Endothelial cell of umbilical vein (primary cell): ENCODE results near the gene SYNE1.

Experiments used
- EZH2 ChIP-seq: IDR thresholded peaks from 2 replicates; pipeline ENCODE4 v1.6.1; 2012; ENCODE audit warnings: borderline replicate concordance, low read depth, mild to moderate bottlenecking, moderate library complexity, low read length, inconsistent platforms; ENCODE audit not compliant: severe bottlenecking
- JUN ChIP-seq: IDR thresholded peaks from 2 replicates; pipeline ENCODE4 v1.6.1; 2011; ENCODE audit warnings: borderline replicate concordance, low read depth; ENCODE audit not compliant: insufficient read length, insufficient read depth
- TF ChIP-seq, protein P1 (sequence below), 2 donors: IDR thresholded peaks; 1 replicate in 1 of 2; 2 replicates in 1 of 2; pipeline ENCODE4 v1.5.1; 2011; ENCODE audit warnings: low read length in 2 of 2, mild to moderate bottlenecking in 2 of 2, moderate library complexity in 2 of 2, control low read depth in 1 of 2, inconsistent platforms in 1 of 2, low read depth in 1 of 2; ENCODE audit not compliant: insufficient read depth in 1 of 2; ENCODE audit errors: extremely low read depth in 1 of 2

DNA sequence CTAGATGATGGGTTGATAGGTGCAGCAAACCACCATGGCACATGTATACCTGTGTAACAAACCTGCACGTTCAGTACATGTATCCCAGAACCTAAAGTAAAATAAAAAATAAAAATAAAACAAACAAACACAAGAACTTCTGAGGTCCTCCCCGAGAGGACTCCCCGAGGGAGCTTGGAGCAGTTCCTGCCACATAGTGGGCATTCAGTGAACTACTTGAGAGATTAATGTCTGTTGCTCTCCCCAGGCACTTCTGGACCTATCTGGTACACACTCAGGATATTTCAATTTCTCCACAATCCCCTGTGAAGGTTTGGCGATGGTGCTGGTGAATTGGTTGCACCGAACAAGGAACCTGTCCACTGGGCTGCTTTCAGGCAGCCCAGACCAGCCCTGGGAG lies 518.5 kb downstream of the SYNE1 start:
- TF ChIP-seq, protein P1, sequence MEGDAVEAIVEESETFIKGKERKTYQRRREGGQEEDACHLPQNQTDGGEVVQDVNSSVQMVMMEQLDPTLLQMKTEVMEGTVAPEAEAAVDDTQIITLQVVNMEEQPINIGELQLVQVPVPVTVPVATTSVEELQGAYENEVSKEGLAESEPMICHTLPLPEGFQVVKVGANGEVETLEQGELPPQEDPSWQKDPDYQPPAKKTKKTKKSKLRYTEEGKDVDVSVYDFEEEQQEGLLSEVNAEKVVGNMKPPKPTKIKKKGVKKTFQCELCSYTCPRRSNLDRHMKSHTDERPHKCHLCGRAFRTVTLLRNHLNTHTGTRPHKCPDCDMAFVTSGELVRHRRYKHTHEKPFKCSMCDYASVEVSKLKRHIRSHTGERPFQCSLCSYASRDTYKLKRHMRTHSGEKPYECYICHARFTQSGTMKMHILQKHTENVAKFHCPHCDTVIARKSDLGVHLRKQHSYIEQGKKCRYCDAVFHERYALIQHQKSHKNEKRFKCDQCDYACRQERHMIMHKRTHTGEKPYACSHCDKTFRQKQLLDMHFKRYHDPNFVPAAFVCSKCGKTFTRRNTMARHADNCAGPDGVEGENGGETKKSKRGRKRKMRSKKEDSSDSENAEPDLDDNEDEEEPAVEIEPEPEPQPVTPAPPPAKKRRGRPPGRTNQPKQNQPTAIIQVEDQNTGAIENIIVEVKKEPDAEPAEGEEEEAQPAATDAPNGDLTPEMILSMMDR (IDR thresholded peaks at IDR 0.05; ENCODE audit: extremely low read depth in 1 of 2, insufficient read depth in 1 of 2, low read depth in 1 of 2, low read length in 2 of 2) = no peak
- TF ChIP-seq EZH2 (no peak), JUN (no peak)
